Fibroblast of villous mesenchyme (primary cell): ENCODE measurements around the gene KHDC1. TPM values are rescaled to one million over a fixed set of nuclear protein-coding genes. Genes with fewer than 3 reads are reported as not detected.

Experiments used
- DNase-seq: peaks from one replicate; pipeline ENCODE4 v3.0.0-alpha.2; 2010; ENCODE audit warnings: low read depth
- H3K4me3 ChIP-seq: 2 replicates; pipeline ENCODE4 v1.5.1; 2011; ENCODE audit warnings: low read depth, mild to moderate bottlenecking, low read length
- total RNA-seq: library from RNA; depleted of rRNA; stranded (reverse); fragments of >200 nt; gene quantifications from 2 replicates; pipeline ENCODE4 v1.2.3, GENCODE V29; 2012
- TF ChIP-seq, protein P1 (sequence below): IDR thresholded peaks from 2 replicates; pipeline ENCODE4 v1.5.1; 2012; ENCODE audit warnings: low read depth, mild to moderate bottlenecking, low read length; ENCODE audit not compliant: insufficient read depth

KHDC1 gene
- total RNA-seq, 1 donor = 3.9 TPM

DNA sequence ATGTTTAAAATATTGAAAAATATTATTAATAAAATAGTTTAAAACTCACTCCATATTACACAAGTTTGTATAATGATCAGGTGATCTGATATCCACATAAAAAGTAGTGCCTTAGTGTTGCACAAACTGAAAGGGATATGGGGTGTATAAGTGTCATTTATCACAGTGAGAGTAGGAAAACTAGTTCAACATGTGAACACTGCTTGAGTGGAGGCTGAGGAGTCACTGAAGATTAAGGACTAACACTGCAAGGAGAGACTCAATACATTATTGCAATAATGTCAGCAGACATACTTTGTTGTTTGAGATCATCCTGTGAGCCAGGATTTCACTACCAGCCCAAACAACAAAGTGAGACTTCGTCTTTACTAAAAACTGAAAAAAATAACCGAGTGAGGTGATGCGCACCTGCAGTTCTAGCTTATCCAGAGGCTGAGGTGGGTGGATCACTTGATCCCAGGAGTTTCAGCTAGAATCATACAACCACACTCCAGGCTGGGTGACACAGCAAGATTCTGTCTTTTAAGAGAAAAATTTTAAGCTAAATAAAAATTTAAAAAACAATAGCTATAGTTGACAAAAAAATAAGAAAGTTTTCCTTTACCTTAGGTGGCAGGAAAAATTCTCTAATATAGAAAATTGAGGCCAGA is 35.3 kb downstream of the KHDC1 start:
- H3K4me3 ChIP-seq = no peak overlapping the region
- DNase-seq = no peak
- TF ChIP-seq, protein P1, sequence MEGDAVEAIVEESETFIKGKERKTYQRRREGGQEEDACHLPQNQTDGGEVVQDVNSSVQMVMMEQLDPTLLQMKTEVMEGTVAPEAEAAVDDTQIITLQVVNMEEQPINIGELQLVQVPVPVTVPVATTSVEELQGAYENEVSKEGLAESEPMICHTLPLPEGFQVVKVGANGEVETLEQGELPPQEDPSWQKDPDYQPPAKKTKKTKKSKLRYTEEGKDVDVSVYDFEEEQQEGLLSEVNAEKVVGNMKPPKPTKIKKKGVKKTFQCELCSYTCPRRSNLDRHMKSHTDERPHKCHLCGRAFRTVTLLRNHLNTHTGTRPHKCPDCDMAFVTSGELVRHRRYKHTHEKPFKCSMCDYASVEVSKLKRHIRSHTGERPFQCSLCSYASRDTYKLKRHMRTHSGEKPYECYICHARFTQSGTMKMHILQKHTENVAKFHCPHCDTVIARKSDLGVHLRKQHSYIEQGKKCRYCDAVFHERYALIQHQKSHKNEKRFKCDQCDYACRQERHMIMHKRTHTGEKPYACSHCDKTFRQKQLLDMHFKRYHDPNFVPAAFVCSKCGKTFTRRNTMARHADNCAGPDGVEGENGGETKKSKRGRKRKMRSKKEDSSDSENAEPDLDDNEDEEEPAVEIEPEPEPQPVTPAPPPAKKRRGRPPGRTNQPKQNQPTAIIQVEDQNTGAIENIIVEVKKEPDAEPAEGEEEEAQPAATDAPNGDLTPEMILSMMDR = no peak

DNA sequence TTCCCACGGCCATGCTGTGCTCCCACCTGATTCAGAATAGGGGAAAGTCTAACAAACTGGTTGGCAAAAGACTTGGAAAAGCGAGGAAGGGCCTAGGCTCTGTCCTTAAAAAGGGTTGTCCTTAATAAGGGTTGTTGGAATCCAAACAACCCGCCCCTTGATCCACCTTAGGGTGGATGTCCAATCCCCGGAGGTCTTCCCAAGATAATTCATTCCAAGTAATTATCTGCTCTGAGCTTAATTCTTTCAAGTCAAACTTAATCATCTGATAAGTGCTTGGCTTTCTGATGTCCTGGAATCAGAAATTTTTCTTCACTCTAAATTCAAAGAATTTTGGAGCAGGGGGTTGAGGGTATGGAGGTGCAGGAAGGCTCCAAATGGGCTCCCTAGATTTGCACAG is 37.6 kb downstream of the KHDC1 start, which contains the start of gene KHDC1L:
KHDC1L (minus strand) TSS at position 101 of the 400 bp plus-strand sequence; CDS start at position 13, 88 bp downstream.
- H3K4me3 ChIP-seq = no peak within 1 kb of the TSS
- DNase-seq = no peak
- TF ChIP-seq, protein P1 = no peak

DNA sequence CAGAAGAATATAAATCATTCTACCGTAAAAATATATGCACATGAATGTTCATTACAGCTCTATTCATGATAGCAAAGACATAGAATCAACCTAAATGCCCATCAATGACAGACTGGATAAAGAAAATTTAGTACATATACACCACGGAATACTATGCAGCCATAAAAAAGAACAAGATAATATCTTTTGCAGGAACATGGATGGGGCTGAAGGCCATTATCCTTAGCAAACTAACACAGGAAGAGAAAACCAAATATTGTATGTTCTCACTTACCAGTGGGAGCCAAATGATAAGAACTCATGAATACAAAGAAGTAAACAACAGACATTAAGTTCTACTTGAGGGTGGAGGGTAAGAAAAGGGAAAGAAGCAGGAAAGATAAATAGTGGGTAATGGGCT is 46.1 kb downstream of the KHDC1 start:
- no peak for DNase-seq
- no peak overlapping the region for H3K4me3 ChIP-seq
- TF ChIP-seq, protein P1 = no peak

DNA sequence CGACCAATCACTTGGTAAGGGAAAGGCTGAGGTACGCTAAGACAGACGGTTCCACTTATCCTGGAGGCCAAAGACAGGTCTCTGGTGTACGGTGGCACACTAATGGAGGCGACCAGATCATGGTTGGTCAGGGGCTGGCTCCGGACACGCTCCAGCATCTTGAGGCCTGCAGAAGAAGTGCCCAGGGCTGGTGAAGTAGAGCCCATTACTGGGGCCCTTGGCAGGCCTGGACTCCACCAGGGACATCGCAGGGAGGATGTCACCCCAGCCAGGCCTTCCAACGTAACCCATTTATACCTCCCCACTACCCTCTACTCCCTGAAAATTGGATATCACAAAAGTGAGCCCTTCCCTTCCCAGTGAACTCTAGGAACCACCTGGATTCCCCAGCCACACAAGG is 53.9 kb downstream of the KHDC1 start:
- DNase-seq = no peak
- TF ChIP-seq, protein P1 = no peak

DNA sequence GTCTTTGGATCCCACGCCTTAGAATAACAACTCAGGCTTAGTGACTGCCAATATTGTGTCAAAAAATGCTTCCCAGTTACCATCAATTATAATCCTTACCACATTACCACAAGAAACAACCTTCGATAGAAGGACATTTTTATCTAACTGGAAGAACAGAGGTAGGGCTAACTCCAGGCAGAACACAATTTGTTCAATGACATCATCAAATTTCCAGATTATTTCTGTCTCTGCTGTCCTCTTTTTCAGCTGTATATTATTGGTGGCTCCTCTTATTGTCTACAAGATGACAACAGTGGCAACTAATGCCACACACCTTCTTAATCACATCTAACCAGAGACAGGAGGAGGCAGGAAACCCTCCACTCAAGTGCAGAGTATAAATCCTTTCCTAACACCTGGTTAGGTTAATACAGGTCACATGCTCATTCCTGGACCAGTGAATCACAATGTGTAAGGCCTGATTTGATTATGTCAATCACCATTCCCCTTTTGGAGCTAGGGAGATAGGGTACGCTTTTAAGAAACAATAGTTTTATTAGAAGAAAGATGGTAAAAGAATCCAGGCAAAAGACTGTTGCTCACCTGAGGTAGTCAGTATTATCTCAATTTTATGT is 55.7 kb downstream of the KHDC1 start:
- no peak for DNase-seq
- TF ChIP-seq, protein P1 = no peak
- no peak overlapping the region for H3K4me3 ChIP-seq

More for the DNA sequence above, 53.9 kb downstream of the KHDC1 start:
- H3K4me3 ChIP-seq = no peak overlapping the region

DNA sequence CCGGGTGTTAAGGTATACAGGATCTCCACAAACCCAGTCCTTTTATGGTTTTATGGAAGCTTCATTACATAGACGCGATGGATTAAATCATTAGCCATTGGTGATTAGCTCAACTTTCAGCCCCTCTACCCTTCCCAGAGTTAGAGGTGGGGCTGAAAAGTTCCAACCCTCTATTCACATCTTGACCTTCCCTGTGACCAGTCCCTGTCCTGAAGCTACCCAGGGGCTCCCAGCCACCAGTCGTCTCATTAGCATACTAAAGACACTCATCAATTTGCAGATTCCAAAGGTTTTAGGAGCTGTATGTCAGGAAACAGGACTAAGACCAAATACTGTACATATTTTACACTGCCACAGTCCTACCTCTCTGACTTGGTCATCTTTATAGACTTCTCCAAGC is 58.7 kb downstream of the KHDC1 start:
- no peak for DNase-seq
- TF ChIP-seq, protein P1 = no peak
- no peak overlapping the region for H3K4me3 ChIP-seq

DNA sequence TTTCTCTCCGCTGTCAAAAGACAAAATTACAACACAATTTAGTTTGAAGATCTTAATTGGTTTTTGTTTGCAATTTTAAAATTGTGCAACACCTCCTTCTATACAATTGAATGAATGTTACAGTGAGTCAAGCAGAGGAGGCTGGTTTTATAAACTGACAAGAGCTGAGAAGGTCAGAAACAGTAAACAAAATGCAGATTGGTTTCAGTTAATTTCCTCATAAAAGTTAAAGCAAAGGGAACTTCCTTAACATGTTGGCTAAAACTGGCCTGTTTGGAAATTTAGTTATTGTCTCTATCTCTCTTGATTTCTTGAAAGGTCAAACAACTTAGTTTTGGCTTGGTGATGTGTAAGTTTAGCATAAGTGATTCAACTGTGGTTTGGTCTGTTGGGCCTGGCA is 59.9 kb downstream of the KHDC1 start:
- TF ChIP-seq, protein P1 = no peak
- peak; percentile 39 for DNase-seq
- H3K4me3 ChIP-seq = no peak overlapping the region
